T-helper 2 cell treated with Interferon-gamma antibody and Interleukin-4, amounts not matched to agents 5 μg/mL and 100 μg/mL, for 36 hours (primary cell): ENCODE results near the gene S100A16.
"Not testable (repeated sequence)": the region's sequence is repeated elsewhere in the genome, so short reads cannot be mapped to it uniquely, and the experiment has no call there.

Experiments used
- DNase-seq: peaks from one replicate; pipeline ENCODE4 v3.0.0; 2021; ENCODE audit warnings: low spot score
- H3K27ac Mint-ChIP-seq: one replicate; pipeline ENCODE4 v1.8.0; 2021; ENCODE audit warnings: mild to moderate bottlenecking, mixed read lengths
- H3K27me3 Mint-ChIP-seq: one replicate; pipeline ENCODE4 v1.8.0; 2021; ENCODE audit warnings: low read depth, mixed read lengths
- H3K36me3 Mint-ChIP-seq: one replicate; pipeline ENCODE4 v1.8.0; 2021; ENCODE audit warnings: low read depth, mixed read lengths
- H3K4me1 Mint-ChIP-seq: one replicate; pipeline ENCODE4 v1.8.0; 2021; ENCODE audit warnings: low read depth, mixed read lengths
- H3K4me3 Mint-ChIP-seq: one replicate; pipeline ENCODE4 v1.8.0; 2022; ENCODE audit warnings: mild to moderate bottlenecking, moderate library complexity, mixed read lengths
- H3K9me3 Mint-ChIP-seq: one replicate; pipeline ENCODE4 v1.8.0; 2021; ENCODE audit warnings: mixed read lengths

Gene S100A16

DNA sequence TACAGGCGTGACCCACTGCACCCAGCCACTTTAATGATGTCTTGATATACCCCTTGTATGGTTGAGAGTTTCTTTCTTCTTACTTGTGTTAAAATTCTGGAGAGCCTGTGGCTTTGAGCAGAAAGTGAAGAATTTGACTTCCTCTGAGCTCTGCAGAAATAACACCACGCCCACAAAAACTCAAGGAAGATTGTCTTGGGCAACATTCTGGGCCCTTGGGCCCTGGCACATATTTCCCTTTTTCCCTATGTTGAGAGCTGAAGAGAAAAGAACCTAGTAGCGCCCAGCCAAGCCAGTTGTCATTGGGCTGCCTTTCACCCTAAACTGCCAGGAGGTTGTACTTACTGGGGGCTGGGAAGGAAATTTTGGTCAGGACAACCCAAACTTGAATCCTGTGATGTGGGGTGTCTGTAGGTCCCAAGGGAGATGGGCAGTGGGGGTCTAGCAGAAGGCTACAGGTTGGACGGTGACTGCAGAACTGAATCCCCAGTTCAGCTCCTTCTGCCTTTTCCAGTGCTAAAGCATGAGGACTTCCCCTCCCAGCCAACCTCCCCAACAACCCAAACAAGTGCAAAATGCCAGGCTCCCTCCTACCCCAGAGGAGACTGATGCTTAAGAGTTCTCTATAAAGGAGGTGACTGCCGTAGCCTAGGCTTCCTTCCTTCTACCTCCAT is 33.9 kb upstream of the S100A16 start:
- Mint-ChIP-seq H3K27ac (peak overlapping the region; percentile 47), H3K4me1 (peaks cover 24% of the 10 kb centered on the region), H3K4me3 (no peak overlapping the region), H3K27me3 (no peaks in the 10 kb centered on the region), H3K36me3 (peaks cover 54% of the 10 kb centered on the region), H3K9me3 (no peaks in the 10 kb centered on the region)
- no peak for DNase-seq

DNA sequence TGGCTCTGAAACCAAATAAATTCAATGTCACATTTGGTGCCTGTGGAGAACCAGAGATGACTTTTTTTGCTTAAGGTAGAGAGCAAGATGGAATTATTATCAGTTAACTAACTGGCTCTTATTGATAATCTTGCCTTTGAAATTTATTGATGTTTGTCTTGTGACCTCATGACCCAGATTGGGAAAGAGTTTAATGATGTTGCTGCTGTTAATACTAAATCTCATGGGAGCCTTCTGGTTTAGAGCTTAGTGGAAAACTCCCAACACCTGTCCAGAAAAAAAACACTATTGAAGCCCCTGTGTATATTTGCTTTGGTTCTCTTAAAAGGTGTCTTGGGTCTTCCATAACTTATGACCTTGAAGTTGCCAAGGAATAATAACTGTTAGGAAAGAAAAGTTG is 30.9 kb upstream of the S100A16 start:
- Mint-ChIP-seq H3K27me3 (no peaks in the 10 kb centered on the region), H3K36me3 (peaks cover 73% of the 10 kb centered on the region), H3K4me1 (peaks cover 22% of the 10 kb centered on the region), H3K9me3 (no peaks in the 10 kb centered on the region), H3K4me3 (no peak overlapping the region), H3K27ac (no peak overlapping the region)
- DNase-seq, result no peak

DNA sequence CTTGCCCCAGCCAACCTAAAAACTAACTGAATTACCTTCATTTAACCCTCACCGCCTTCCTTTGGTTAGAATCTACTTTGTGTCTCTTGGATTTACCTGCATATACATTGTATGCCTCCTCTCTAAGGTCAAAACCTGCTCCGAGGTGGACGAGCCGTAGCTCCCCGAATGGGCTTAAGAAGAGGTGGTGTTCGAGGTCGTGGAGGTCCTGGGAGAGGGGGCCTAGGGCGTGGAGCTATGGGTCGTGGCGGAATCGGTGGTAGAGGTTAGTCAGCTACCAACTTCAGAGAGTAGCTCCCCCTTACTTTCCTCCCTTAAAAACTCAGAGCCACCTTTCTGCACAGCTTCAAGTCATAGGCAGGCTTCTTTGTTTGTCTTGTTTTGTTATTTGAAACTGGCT is 30.2 kb upstream of the S100A16 start:
- Mint-ChIP-seq H3K4me1 (peaks cover 22% of the 10 kb centered on the region), H3K9me3 (no peaks in the 10 kb centered on the region), H3K27ac (no peak overlapping the region), H3K27me3 (no peaks in the 10 kb centered on the region), H3K36me3 (peaks cover 79% of the 10 kb centered on the region), H3K4me3 (no peak overlapping the region)
- DNase-seq, result no peak

DNA sequence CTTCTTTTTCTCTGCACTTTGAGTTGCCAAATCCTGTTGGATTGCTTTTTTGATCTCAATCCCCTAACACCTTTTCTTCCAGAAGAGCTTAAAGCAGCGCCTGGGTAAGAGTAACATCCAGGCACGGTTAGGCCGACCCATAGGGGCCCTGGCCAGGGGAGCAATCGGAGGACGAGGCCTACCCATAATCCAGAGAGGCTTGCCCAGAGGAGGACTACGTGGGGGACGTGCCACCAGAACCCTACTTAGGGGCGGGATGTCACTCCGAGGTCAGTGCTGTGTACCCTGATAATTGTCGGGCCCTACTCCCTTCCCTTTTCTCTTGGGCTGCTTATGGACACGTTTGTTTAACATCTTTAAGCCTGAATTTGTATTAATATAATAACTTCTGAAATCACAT is 29.2 kb upstream of the S100A16 start:
- Mint-ChIP-seq H3K27ac (no peak overlapping the region), H3K36me3 (peaks cover 79% of the 10 kb centered on the region), H3K9me3 (no peaks in the 10 kb centered on the region), H3K27me3 (no peaks in the 10 kb centered on the region), H3K4me1 (peaks cover 23% of the 10 kb centered on the region), H3K4me3 (no peak overlapping the region)
- no peak for DNase-seq

DNA sequence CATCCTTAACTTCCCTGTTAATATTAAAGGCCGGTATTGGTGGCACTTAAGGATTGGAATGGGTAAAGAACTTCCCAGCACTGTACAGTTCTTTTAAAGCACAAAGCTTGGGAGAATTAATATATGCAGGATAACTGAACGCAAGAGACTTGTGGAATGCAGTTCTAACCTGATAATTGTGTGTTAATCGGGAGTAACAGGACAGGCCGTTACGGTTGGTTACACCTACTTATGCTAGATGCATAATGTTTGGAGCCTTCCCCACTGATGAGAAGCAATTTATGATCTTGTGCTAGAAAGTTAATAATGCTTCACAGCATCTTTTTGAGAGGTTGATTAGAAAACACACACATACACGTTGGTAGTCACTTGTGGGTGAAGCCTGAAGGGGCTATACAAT is 27.9 kb upstream of the S100A16 start:
- Mint-ChIP-seq H3K27ac (no peak overlapping the region), H3K4me1 (peaks cover 23% of the 10 kb centered on the region), H3K36me3 (peaks cover 77% of the 10 kb centered on the region), H3K9me3 (no peaks in the 10 kb centered on the region), H3K27me3 (no peaks in the 10 kb centered on the region), H3K4me3 (no peak overlapping the region)
- DNase-seq, result no peak

DNA sequence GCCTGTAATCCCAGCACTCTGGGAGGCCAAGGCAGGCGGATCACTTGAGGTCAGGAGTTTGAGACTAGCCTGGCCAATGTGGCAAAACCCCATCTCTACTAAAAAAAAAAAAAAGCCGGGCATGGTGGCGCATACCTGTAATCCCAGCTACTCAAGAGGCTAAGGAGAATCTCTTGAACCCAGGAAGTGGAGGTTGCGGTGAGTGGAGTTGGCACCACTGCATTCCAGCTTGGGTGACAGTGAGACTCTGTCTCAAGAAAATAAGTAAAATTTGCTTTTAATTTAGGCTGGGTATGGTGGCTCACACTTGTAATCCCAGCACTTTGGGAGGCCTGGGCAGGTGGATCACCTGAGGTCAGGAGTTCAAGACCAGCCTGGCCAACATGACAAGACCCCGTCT is 27.3 kb upstream of the S100A16 start:
- not testable (repeated sequence) for H3K27me3 Mint-ChIP-seq, H3K27ac Mint-ChIP-seq, H3K9me3 Mint-ChIP-seq, H3K4me3 Mint-ChIP-seq, DNase-seq
- Mint-ChIP-seq H3K4me1 (peaks cover 20% of the 10 kb centered on the region), H3K36me3 (peaks cover 74% of the 10 kb centered on the region)

DNA sequence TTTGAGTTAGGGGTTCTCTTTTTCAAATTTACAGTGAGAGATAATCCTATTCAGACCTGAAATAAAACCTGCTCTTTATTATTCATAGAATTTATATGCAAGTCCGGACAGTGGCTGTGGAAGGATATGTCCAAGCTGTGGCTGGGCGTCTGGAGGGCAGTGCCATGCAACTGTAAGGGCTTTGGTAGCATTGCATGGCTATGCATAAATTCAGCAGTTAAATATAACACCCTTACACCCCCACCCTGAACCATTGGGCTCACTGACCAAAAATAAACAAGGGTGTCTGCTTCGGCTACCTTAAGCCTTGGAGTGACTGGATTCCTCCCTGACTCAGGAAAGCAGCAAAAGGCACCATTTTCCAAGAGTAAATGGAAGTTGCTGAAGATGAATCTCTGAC is 26.3 kb upstream of the S100A16 start:
- no peak overlapping the region for H3K4me3 Mint-ChIP-seq
- H3K4me1 Mint-ChIP-seq, result peaks cover 20% of the 10 kb centered on the region
- H3K36me3 Mint-ChIP-seq, result peaks cover 69% of the 10 kb centered on the region
- DNase-seq, result no peak
- H3K9me3 Mint-ChIP-seq, result no peaks in the 10 kb centered on the region
- H3K27ac Mint-ChIP-seq, result no peak overlapping the region
- H3K27me3 Mint-ChIP-seq, result no peaks in the 10 kb centered on the region

DNA sequence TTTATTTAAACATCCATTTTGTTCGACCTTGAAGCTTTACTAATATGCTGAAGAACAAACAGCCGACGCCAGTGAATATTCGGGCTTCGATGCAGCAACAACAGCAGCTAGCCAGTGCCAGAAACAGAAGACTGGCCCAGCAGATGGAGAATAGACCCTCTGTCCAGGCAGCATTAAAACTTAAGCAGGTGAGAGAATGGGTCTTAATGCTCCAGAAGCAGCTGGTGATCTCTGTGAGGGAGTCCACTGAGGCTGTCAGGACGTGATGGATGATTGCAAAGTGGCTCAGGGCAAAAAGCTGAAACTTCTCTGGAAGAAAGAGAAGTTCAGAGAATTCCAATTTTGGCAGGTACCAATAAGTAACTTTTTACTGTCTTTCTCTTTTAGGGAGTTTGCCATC is 25.3 kb upstream of the S100A16 start:
- H3K4me1 Mint-ChIP-seq, result peaks cover 20% of the 10 kb centered on the region
- no peak overlapping the region for H3K27ac Mint-ChIP-seq
- H3K36me3 Mint-ChIP-seq, result peaks cover 60% of the 10 kb centered on the region
- no peak for DNase-seq
- H3K4me3 Mint-ChIP-seq, result no peak overlapping the region
- no peaks in the 10 kb centered on the region for H3K9me3 Mint-ChIP-seq
- H3K27me3 Mint-ChIP-seq, result no peaks in the 10 kb centered on the region

DNA sequence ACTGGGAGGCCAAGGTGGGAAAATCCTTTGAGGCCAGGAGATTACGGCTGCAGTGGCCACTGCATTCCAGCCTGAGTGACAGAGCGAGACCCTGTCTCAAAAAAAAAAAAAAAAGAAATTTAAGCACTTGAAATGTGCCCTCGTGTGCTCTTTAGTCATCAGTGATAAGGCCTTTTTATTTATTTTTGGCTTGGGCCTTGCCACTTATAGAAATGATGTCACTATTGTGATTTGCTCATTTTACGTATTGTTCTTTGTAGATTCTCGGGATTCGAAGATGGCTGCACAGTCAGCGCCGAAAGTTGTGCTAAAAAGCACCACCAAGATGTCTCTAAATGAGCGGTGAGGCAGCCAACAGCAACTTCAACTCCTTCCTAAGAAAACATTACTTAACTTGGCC is 23.4 kb upstream of the S100A16 start:
- Mint-ChIP-seq H3K27ac (no peak overlapping the region), H3K9me3 (no peaks in the 10 kb centered on the region), H3K36me3 (peaks cover 43% of the 10 kb centered on the region), H3K27me3 (no peaks in the 10 kb centered on the region), H3K4me3 (no peak overlapping the region), H3K4me1 (peaks cover 28% of the 10 kb centered on the region)
- no peak for DNase-seq

DNA sequence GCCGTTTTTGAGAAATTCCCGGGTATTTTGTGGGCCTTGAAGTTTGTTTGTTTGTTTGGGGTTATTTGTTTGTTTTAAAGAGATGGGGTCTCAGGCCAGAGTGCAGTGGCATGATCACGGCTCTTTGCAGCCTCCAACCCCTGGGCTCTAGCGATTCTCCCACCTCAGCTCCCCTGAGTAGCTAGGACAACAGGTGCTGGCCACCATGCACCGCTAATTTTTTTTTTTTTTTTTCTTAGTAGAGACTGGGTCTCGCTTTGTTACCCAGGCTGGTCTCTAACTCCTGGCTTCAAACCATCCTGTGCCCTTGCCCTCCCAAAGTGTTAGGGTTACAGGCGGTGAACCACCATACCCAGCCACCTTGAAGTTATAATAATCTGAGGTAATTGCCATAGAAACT is 22.9 kb upstream of the S100A16 start:
- Mint-ChIP-seq H3K9me3 (no peaks in the 10 kb centered on the region), H3K27me3 (no peaks in the 10 kb centered on the region), H3K36me3 (peaks cover 38% of the 10 kb centered on the region), H3K27ac (peak overlapping the region; percentile 70), H3K4me3 (peak overlapping the region; percentile 95), H3K4me1 (peaks cover 27% of the 10 kb centered on the region)
- DNase-seq, result no peak

DNA sequence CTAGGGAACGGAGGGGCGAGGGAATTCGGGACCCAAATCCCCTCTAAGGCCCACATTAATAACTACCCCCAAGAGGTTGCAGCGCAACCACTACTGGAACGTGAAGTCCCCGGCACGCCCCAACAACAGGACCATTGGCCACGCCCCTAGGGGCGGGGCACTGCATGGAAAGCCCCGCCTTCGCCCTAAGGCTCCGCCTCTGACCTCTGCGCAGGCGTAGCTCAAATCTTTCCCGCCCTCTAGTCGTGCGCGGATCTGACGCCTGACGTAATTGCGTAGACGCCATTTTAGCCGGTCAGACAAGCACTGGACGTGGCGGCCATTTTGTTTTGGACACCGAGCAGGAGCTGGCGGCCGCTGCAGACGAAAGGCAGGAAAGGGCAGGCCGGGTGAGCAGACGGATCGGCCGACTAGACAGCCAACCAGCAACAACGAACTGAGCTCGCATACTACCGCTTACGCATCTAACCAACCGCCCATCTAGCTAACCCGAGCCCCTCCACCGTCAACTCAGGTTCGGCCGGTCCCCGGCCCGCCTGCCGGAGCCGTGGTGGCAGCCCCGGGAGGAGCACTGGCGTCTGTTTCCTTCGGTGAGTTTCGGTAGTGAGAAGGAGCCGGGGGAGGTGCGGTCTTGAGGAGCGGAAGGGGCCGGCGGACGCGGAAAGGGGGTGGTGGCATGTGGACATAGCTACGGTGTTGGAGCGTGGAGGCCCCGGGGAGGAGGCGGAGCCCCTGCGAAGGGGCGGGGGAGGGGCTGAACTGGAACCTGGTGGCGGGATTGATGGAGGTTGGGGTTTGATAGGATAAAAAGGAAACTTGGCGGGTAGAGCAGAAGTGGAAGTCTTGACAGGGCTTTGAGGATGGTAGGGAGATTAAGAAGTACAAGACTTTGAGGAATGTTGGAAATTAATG is 21.1 kb upstream of the S100A16 start, which contains the start of gene CHTOP:
Gene CHTOP, plus strand, starts transcription at position 313 of the 912 bp plus-strand sequence. CDS start 2,523 bp downstream, outside the sequence.
- Mint-ChIP-seq H3K27me3 (no peaks in the 10 kb centered on the region), H3K36me3 (peaks cover 30% of the 10 kb centered on the region), H3K4me3 (peak within 1 kb of the TSS; percentile 95), H3K27ac (peak within 1 kb of the TSS; percentile 100), H3K9me3 (no peaks in the 10 kb centered on the region), H3K4me1 (peaks cover 28% of the 10 kb centered on the region)
- DNase-seq, result peak; percentile 97

DNA sequence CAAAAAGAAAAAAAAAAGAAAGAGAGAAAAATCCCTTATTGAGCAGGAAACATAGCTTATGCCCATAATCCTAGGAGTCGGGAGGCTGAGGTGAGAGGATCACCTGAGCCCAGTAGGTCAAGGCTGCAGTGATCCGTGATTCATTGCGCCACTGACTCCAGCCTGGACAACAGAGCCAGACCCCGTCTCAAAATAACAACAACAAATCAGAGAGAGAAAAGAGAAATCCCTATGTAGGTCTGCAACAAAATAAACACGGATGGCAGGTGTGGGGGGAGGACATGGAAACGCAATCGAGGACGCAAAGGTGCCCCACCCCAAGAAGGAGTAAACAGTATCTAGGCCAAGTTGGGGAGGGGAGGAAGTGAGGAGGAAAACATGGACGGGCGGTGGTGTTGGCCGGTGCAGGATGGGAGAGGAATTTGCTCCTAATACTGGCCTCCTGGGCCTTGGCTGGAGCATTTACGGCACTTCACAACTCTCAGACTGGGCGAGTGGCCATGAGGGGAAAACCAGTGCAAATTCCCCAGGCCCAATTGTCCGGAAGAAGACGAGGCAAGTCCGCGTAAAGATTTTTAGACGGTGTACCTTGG is 20.3 kb upstream of the S100A16 start:
- no peak for DNase-seq
- Mint-ChIP-seq H3K4me1 (peaks cover 28% of the 10 kb centered on the region), H3K36me3 (peaks cover 24% of the 10 kb centered on the region), H3K9me3 (no peaks in the 10 kb centered on the region), H3K27me3 (no peaks in the 10 kb centered on the region), H3K27ac (peak overlapping the region; percentile 100), H3K4me3 (peak overlapping the region; percentile 95)

DNA sequence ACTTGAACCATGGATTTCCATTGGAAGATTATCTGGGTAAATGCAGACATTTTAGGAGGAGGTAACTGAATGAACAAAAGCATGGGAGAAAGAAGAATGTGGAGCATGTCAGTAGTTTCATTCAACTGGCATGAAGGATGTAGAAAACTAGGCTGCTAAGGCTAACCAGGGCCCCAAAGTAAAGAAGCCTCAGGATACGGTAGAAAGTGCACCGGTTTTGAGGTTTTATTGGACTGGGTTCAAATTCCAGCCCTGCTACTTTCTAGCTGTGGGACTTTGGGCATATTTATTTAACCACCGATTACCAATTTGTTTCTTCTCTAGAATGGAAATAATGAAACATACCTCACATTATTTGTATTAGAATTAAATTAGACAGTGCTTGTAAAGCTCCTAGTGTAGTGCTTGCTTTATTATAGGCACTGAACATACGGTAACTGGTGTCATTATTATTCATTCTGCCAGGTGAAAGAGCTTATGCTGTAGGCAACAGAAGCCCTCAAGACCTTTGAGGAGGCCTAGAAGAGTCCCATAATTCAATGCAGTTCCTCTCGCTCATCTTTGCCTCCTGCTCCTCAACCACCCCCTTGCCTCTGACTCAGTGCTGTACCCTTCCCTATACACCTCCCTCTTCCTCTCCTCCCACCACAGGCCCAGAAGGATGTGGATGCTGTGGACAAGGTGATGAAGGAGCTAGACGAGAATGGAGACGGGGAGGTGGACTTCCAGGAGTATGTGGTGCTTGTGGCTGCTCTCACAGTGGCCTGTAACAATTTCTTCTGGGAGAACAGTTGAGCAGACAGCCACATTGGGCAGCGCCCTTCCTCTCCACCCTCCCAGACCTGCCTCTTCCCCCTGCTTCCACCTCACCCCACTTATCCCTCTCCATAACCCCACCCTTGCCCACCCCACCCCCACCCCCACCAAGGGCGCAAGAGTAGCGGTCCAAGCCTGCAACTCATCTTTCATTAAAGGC is 18.4 kb upstream of the S100A16 start:
- Mint-ChIP-seq H3K9me3 (no peaks in the 10 kb centered on the region), H3K27ac (peak overlapping the region; percentile 29), H3K4me3 (no peak overlapping the region), H3K36me3 (peaks cover 9% of the 10 kb centered on the region), H3K4me1 (peaks cover 21% of the 10 kb centered on the region), H3K27me3 (no peaks in the 10 kb centered on the region)
- no peak for DNase-seq
